ENCODE data around the gene PODN.

The PODN gene

DNA sequence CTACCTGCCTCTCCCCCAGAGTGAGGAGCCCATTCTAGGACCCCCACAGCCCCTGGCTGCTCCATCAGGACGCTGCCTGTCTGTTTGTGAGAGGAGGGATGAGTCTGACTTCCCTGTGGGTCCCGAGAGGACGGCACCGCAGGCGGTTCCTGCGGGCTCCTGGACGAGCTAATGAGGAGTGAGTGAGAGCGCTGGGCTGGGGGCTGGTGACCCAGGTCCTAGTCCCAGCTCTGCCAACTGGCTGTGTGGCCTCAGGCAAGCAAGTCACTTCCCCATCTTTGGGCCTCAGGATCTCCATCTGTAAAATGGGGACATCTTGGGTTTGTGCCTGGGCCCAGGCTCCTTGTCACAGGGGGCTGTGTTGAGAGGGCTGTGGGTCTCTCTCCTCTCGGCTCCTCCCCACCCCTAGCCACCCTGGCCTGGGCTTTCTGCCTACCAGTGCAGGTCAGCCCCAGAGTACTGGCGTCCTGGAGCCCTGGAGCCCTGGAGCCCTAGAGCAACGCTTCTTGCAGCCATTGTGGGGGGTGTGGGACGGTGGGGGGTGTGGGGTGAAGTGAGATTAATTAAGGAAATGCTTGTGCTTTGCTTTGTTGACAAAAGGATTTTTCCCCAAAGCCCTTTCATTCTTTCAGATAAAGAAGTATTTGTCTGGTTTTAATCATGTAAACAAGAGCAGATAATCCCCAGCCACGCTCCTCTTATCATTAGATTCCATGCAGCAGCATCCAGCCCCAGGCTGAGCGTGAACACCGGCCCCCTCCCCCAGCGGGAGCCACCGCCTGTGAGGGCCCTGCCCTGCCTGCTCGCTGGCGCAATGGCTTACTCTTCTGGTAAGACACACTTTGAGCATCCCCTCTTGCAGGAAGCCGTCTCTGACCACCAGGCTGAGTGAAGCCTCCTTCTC, 53.6 kb downstream of the PODN start:
- no peak for DNase-seq (ENCODE audit: low read depth)

DNA sequence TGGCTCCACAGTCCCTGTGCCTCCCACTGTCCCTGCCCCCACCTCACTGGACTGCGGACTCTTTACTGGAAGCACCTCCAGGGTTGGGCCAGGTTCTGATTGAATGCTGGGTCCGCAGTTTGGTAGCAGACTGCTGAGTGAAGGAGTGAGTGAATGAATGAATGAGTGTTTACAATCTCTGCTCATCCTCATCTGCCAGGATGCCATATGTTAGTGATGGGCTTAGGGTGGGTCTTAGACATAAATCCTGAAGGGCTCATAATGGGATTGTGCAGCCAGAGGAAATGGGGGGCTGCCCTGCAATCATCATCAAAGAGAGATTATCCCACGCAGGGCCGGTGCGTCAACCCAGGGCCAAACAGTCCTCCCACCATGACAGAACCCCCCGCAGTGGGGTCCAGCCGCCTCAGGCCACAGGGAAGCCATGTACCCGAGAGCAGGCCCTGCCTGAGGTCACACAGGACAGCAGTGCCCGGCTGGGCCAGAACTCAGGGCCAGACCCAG, 54.3 kb downstream of the PODN start:
- no peak for DNase-seq (ENCODE audit: low read depth)

DNA sequence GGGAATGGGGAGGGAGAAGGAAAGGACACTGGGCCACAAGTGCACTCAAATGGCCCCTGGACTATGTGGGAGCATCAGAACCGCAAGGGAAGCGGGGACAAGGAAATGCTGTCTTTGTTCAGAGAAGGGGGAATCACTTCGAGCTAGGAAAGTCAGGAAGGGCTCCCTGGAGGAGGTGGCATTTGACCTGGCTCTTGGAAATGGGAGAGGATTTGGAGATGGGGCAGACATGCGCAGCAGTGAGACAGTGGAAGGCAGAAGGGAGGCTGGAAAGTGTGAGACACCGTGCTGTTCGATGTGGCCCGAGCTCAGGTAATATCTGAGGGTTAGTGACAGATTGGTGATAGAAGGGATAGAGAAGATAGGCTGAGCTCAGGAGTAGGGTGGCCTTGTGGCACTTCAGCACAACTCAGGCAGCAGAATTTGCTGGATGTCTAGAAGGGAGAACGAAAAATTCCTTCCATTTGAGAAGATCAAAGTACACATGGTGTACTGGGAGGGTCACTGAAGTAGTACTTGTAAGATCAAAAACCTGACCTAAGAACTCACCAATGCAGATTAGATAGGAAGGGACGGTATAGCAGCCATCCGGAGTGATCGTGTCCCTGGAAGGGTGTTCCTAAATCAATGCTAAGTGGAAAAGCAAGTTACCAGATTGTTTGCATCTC, 55.1 kb downstream of the PODN start:
- no peak for DNase-seq (ENCODE audit: low read depth)

DNA sequence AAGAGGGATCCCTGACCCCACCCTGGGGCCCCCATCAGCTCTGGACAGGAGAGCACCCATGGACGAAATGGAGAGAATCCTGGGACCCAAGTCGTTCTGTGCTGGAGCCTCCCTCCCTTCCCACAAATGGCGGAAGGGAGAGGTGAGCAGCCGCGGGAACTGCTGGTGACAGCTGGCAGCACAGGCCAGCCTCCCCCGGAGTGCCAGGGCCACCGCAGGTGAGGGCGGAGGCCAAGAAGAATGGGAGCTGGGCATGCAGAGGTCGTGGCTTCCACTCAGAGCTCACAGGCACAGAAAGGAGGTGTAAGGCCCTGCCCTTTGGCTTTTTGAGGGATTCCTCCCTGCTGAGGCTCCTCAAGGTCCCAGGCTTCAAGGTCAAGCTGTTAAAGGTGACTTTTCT, 55.8 kb downstream of the PODN start:
- no peak for DNase-seq (ENCODE audit: low read depth)

DNA sequence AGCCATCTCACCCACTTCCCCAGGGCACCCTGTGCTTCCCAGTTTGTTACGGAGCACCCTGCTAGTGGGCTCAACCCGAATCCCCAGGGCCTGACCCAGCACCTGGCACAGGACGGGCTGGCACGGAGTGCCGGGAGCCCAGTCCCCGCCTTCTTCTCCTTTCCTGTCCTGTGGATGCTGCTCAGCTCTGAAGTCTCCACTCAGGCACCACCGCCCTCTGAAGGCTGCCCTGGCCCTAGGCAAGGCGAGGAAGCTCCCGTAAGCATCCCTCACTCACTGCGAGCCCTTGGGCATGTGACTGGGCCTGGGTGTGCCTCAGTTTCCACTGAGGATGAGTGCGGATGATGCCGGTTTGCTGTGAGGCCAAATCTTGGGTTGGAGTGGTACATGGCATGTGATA, 58.6 kb downstream of the PODN start:
- no peak for DNase-seq (ENCODE audit: low read depth)

DNA sequence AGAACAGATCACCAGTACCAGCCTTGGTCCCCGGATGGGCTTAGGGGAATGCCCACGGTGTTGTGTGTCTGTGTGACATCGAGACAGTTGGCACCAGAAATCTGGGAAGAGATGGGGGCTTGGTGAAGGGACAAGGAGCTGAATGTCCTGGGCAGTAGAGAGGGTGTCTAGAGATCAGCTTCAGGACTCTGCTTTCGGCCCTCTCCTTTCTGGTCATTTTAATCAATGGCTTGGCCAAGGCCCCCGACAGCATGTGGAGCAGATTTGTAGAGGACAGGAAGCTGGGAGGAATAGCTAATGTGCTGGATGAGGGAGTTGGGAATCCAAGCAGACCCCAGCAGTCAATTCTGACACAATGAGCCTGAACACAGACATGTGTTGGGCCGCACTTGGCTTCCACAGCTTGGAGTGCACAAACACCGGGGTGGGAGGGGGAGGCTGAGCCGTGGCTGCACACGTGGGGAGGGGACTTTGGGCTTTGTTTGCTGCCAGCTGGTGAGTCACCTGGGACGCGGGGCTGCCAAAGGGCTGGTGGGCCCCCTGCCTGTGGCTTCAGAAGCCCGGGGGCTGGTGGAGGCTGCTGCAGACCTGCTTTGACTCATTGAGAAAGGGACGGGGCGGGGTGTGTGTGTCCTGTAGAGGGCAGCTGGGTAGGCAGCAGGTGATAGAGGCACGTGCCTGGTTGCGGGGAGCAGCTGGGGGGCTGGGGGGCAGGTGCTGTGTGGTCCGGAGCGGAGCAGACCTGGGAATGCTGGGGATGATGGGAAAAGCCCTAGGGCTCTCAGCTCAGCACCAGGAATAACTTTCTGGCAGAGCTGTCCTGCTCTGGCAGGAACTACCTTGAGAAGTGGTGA, 59.5 kb downstream of the PODN start:
- no peak for DNase-seq (ENCODE audit: low read depth)

DNA sequence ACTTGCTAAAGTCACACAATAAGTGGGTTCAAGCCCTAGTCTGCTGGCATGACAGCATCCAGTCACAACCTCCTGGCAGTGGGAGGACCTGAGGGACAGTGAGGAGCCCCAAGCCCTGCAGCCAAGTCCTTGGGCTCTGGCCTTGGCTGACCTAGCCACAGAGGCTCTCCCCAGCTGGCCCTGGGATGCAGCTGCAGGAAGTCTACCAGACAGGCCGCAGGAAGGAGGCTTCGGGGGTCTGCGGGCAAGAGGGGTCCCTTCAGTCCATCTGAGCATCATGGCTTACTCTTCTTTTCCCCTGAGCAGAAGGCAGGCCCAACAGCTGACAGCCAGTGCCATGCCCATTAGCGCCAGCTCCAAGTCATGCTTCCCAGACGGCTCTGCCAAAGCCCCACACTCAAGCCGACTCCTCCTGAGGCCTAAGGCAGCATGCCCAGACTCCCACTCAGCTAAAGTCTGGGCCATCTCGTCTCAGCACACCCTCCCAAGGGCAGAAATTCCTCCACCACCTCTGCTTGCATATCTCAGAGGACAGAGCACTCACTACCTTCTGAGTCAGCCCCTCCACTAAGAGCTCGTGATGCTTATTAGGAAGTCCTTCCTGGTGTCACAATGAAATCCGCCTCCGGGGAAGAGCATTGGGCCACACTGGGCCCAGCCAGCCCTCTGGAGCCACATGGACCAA, 60.3 kb downstream of the PODN start:
- DNase-seq (ENCODE audit: low read depth): no peak

DNA sequence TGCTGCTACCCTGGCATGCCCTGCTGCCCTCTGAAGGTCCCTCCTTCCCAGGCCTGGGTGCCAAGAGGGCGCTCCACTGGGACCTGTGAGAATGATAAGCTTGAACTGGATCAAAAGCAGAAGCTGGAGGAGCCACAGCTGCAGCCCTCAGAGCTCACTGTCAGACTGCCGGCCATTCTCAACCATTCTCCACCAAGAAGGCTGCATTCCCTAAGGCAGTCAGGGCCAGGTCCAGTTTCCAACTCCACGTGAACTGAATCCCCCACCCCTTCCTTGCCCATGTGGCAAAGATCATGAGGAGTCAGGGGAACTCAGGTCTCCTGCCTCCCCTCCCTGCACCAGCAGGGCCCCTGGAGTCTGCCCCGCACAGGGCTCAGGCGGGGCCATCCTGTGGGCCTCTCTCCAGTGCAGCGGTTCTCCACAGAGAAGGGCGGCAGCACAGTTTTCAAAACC, 61.0 kb downstream of the PODN start:
- DNase-seq (ENCODE audit: low read depth): no peak

DNA sequence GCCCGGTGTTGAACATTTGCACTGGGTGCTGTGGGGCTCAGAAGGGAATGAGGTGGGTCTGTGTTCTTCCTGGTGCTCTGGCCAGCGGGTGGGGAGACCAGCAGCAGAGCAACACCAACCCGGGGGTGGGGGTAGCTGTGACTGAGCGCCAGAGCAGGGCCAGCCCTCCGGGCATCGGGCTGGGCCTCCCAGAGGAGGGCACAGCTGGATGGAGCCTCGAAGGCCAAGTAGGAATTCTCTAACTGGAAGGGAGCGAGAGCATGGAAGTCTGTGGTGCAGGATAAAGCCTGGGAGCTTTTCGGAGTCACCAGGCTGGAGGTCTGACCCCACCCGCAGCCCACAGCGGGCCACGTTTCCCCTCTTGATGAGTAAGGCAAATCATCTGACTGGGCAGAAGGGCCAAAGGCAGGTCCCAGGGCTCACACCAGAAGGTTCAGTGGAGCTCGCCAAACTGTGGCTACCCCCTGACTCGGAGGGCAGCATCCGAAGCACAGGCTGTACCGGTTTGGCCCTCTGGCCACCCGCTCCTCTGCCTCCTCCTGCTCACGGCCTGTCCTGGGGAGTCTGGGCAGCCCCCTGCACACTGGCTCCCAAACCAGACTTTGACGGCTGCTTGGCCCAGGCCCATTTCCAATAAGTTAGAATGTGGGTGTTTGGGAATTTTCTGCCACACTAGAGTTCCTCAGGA, 61.6 kb downstream of the PODN start:
- DNase-seq (ENCODE audit: low read depth): no peak

DNA sequence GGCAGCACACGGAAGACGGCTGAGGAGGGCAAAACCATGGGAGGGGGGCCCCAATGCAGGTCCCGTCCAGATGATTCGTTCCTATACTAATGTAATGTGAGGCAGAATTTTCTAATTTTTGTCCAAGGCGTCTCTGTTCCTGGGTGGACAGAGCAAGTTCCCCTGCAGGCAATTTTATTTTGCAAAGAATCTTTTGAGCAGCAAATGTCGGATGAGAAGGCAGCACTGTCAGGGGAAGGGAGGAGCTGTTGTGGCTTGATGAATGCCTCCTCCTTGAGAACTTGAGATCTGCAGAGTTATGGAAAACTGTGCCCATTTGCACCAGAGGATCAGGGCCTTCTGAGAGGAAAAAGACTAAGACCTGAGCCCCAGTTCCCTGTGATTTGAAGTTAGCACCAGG, 63.1 kb downstream of the PODN start:
- DNase-seq (ENCODE audit: low read depth): no peak

DNA sequence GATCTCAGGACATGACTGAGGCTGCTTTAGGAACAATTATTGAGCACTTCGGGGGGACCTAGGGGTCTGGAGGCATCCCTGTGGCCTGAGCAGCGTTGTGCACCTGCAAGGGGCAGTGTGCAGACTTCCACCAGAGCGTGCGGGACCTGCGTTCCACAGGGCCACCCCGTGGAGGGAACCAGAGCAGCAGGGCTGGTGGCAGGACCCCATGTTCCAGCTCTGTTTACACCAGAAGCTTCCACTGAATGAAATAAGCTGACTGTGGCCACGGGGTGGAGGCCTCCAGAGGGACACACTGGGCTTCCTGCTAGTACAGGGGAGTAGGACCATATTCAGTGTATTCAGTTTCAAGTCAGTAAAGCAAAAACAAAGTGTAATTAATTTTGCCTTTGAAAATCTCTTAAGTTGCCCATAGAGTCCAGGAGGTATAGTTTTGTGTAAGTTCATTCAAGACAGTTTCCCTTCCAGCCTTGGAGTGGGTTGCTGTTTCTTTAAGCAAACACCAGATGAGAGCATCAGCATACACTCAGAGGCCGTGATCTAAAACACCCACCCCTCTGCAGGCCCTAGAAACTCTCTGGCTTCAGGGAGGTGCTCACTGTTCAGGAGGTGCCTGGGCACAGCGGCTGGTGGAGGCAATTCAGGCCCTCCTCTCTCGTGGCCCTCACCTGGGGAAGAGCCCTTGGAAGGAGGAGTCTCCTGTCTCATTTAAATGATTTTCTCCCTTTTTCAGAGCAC, 63.8 kb downstream of the PODN start:
- no peak for DNase-seq (ENCODE audit: low read depth)

DNA sequence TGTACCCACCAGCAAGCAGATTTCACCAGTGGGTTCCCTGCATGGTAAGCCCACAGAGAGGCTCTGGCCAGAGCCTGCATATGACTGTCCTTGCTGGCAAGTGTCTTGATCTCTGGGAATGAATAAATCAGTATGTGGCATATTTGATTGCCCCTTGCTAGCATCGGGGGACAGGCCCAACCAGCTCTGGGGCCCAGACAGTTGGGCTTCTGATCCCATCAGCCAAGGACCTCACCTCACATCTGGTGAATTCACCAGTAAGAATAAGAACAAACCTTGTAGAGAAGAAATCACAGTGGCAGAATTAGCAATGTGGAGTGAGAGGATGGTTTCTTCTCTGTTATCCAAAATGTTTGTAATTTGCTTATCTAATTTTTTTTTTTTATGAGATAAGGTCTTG, 64.5 kb downstream of the PODN start:
- DNase-seq (ENCODE audit: low read depth): no peak

DNA sequence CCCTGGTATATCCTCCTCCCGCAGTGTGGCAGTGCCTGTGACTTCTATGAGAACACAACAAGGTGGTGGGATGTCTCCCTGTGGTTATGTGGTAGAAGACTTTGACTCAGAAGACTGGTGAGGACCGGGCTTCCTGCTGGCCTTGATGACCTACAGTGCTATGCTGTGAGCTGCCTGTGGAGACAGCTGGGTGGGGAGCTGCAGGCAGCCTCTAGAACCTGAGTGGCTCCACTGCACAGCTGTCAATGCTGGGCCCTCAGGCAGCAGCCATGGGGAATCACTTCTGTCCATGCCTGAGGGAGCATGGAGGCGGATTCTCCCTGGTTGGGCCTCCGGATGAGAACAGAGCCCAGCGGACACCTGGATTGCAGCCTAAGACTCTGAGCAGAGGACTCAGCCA, 65.5 kb downstream of the PODN start:
- DNase-seq (ENCODE audit: low read depth): no peak

DNA sequence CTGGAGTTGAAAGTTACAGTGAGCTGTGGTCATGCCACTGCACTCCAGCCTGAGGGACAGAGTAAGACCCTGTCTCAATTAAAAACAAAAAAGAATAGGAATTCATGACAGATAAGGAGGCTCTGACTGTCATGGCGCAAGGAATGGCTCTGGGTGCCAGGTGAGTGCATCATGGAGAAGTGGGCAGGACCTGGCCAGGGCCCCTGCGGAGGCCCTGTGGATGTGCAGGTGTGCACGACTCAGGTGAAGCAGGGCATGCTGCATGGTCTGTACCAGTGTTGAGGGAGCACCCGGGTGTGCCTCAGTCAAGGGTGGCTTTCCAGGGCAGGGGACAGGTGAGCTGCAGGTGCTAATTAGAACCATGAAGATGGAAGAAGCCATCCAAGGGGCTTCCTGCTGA, 66.4 kb downstream of the PODN start:
- DNase-seq (ENCODE audit: low read depth): no peak

DNA sequence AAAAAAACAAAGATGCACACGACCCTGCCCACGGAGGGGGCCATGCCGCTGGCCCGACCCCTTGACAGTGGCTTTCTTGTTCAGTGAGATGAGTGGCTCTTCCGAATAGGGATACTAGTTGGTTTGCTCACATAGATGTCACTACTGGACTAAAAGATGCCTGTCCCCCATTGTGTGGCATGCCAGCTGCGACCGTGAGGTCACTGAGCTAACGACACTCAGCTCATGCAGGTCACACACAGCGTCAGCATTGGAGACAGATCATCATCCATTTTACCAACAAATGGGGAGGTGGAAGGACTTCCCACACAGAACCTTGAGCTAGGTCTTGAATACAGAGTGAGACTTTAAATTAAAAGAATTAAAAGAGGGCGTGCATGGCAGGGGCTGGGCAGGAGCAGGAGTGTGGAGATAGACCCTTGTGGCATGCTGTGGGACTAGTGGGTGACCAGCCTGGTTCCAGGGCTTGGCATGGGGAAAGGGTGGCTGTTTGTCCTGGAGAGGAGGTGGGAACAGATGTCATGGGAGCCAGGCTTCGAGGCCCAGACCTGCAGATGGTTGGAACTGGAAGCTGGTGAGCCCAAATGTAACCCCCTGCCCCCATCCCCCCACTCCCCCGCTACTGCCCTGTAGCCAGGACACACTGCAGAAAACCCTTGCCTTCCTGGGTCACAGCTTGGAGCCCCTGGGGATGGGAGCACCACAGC, 68.0 kb downstream of the PODN start:
- no peak for DNase-seq (ENCODE audit: low read depth)

DNA sequence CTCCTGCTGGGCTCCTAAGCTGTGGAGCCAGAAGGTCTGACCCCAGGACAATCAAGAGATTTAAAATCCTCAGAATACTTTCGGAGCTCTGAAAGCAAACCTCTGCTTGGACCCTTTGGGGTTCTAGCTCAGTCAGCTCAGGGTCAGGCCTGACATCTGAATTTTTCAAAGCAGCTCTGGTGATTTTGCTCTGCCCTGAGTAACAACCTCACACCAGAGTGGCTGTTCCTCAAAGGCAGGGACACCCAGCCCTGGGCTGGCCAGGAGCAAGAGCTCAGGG, 68.5 kb downstream of the PODN start:
- DNase-seq (ENCODE audit: low read depth): no peak

DNA sequence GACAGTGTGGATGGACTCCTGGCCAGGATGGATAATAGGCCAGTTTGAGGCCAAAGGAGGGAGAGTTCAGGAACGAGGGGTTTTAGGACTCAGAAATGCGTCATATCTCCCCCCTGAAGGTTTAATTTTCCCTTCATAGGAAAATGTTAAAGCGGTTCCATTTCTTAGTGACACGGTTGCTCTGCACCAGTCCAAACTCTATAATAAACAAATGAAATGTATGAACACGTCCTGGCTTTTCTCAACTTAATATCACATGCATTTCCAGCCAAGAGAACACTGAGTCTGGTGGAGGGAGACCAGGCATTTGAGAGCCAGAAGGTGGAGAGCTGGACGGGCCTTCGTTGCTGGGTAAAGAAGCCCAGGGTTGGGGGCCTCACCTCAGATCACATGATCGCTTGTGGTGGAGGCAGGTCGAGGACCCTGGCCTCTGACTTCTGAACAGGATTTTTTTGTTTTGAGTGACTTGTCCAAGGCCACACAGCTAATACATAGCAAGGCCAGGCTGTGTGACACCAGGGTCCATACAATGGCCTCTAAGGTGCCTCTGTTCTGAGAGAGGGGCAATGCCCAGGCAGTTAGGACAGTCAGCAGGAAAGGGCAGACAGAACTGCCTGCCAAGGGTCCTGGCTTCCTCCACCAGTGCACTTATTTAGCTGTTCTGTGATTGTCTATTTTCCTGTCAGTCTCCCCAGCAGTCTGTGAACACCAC, 69.0 kb downstream of the PODN start:
- no peak for DNase-seq (ENCODE audit: low read depth)

DNA sequence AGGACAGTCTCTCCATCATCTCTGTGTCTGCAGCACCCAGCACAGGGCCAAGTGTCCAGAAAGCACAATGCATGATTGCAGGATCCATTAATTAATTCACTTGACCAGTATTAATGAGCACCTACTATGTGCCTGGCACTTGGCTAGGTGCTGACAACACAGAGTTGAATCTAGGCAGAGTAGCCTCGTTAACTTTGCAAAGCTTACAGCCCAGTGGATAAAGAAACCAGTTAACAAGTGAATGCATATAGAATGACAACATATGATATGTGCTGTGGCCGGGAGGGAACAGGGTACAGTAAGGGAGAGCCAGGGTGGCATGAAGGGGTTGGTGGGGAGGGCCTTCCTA, 69.6 kb downstream of the PODN start:
- DNase-seq (ENCODE audit: low read depth): no peak

DNA sequence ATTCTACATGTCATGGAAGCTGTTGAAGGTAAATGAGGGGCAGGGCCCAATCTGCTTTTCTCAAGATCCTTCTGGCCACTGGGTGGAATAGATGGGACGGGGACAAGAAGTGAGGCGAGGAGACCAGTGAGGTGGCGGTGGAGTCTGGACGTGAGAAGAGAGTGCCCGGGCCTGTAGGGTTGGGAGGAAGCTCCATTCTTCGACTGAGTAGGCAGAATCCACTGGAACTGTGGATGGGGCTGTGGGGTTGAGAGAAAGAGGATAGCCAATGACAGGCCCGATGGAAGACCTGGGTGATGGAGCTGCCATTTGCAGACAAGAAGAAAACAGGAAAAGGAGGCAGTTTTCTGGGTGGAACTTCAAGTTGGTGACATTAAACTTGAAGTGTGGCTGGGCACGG, 70.2 kb downstream of the PODN start:
- no peak for DNase-seq (ENCODE audit: low read depth)

Measured in CMK (cell line).